ENCODE results near the gene EIF3A.

EIF3A gene

GRCh38 chr10:119006451-119007210 lies 74.0 kb downstream of the EIF3A start:
- no peak for DNase-seq (ENCODE audit: extremely low read depth in 1 of 2, low read depth in 1 of 2)

- no peak for DNase-seq (ENCODE audit: extremely low read depth in 1 of 2, low read depth in 1 of 2)
These were observed 75.1 kb downstream of the EIF3A start for GRCh38 chr10:119005362-119006043.

GRCh38 chr10:119003572-119004289 lies 76.9 kb downstream of the EIF3A start:
- no peak for DNase-seq (ENCODE audit: extremely low read depth in 1 of 2, low read depth in 1 of 2)

- DNase-seq (ENCODE audit: extremely low read depth in 1 of 2, low read depth in 1 of 2), result no peak
These were observed 78.7 kb downstream of the EIF3A start for GRCh38 chr10:119001717-119002500.

GRCh38 chr10:118998183-118998582 lies 82.4 kb downstream of the EIF3A start:
- DNase-seq (ENCODE audit: extremely low read depth in 1 of 2, low read depth in 1 of 2), result no peak

GRCh38 chr10:118997379-118997778 lies 83.2 kb downstream of the EIF3A start:
- no peak for DNase-seq (ENCODE audit: extremely low read depth in 1 of 2, low read depth in 1 of 2)

GRCh38 chr10:118995739-118996138 lies 84.9 kb downstream of the EIF3A start:
- no peak for DNase-seq (ENCODE audit: extremely low read depth in 1 of 2, low read depth in 1 of 2)

- no peak for DNase-seq (ENCODE audit: extremely low read depth in 1 of 2, low read depth in 1 of 2)
These were observed 86.3 kb downstream of the EIF3A start for GRCh38 chr10:118994321-118994720.

GRCh38 chr10:118993214-118993613 lies 87.4 kb downstream of the EIF3A start:
- DNase-seq (ENCODE audit: extremely low read depth in 1 of 2, low read depth in 1 of 2), result no peak

- DNase-seq (ENCODE audit: extremely low read depth in 1 of 2, low read depth in 1 of 2), result no peak
These were observed 88.1 kb downstream of the EIF3A start for GRCh38 chr10:118992496-118992895.

- no peak for DNase-seq (ENCODE audit: extremely low read depth in 1 of 2, low read depth in 1 of 2)
These were observed 90.3 kb downstream of the EIF3A start for GRCh38 chr10:118990326-118990725.

- no peak for DNase-seq (ENCODE audit: extremely low read depth in 1 of 2, low read depth in 1 of 2)
These were observed 93.5 kb downstream of the EIF3A start for GRCh38 chr10:118986815-118987790.

GRCh38 chr10:118985576-118985975 lies 95.0 kb downstream of the EIF3A start:
- DNase-seq (ENCODE audit: extremely low read depth in 1 of 2, low read depth in 1 of 2), result no peak
